Heart left ventricle (tissue), 16 donors: Measurements from ENCODE around the gene SLC44A2. TPM values are rescaled to one million over a fixed set of nuclear protein-coding genes. Genes with fewer than 3 reads are reported as not detected.

ENCODE experiments used
- ATAC-seq, 4 donors: fragments of 200-7000 bp; cut with Tn5 transposase; one replicate each; pipeline ENCODE4 v1.9.1; 2020 to 2022; ENCODE audit warnings: moderate library complexity in 4 of 4, mild to moderate bottlenecking in 3 of 4, moderate number of reproducible peaks in 1 of 4
- DNase-seq, 5 donors: peaks; one replicate each; pipeline ENCODE4 v3.0.0-alpha.2; 2020
- H3K27ac ChIP-seq, 12 donors: fragments of 200-600 bp; sonication (generic) in 4 of 12; one replicate each; pipeline versions ENCODE4 v1.5.0 to v1.8.0; 2016 to 2022; ENCODE audit warnings: mild to moderate bottlenecking in 2 of 12
- H3K27me3 ChIP-seq, 9 donors: fragments of 200-600 bp; sonication (generic) in 2 of 9; one replicate each; pipeline versions ENCODE4 v1.5.1 to v1.8.0; 2016 to 2022; ENCODE audit warnings: mild to moderate bottlenecking in 3 of 9
- H3K36me3 ChIP-seq, 9 donors: fragments of 200-600 bp; sonication (generic) in 2 of 9; one replicate each; pipeline versions ENCODE4 v1.5.0 to v1.8.0; 2018 to 2022; ENCODE audit warnings: mild to moderate bottlenecking in 2 of 9
- H3K4me1 ChIP-seq, 12 donors: fragments of 200-600 bp; sonication (generic) in 4 of 12; one replicate each; pipeline versions ENCODE4 v1.5.0 to v1.8.0; 2016 to 2022; ENCODE audit warnings: mild to moderate bottlenecking in 3 of 12
- H3K4me3 ChIP-seq, 12 donors: fragments of 200-600 bp; sonication (generic) in 4 of 12; one replicate each; pipeline versions ENCODE4 v1.5.0 to v1.8.0; 2017 to 2022; ENCODE audit warnings: mild to moderate bottlenecking in 9 of 12, moderate library complexity in 4 of 12
- H3K9me3 ChIP-seq, 12 donors: fragments of 200-600 bp; sonication (generic) in 4 of 12; one replicate each; pipeline versions ENCODE4 v1.5.0 to v1.8.0; 2016 to 2022; ENCODE audit warnings: mild to moderate bottlenecking in 1 of 12
- POLR2A ChIP-seq, 2 donors: fragments of 450-650 bp; IDR thresholded peaks; one replicate each; pipeline ENCODE4 v1.6.1; 2017; ENCODE audit warnings: antibody characterized with exemption in 2 of 2, mild to moderate bottlenecking in 2 of 2, moderate library complexity in 2 of 2
- WGBS, 4 donors: extraction: QIAGEN DNeasy Blood & Tissue Kit in 2 of 4; methylation state at CpG; one replicate each; pipeline versions ENCODE4 v1.1.5 to v1.1.7; 2013 to 2018; 5-methylcytosine and 5-hydroxymethylcytosine counted together
- intact Hi-C, 10 donors: fragments of 100-400 bp; cut with DNase I; formaldehyde crosslinking; loops; one replicate each; pipeline versions ENCODE4 v1.11.1 to v1.14.2; 2022
- polyA plus RNA-seq, 2 donors: library from polyadenylated mRNA; stranded (reverse); fragments of 200-250 nt; gene quantifications; one replicate each; pipeline ENCODE4 v1.2.3, GENCODE V29; 2013
- total RNA-seq, 9 donors: library from RNA; depleted of rRNA in 2 of 9; stranded (reverse); fragments of >200 nt in 2 of 9; fragmentation: NEBNext Ultra II Directional in 3 of 9; extraction: Animal tissue kit (Norgen Biotek cat#: 25700) in 3 of 9; gene quantifications; one replicate each; pipeline versions ENCODE4 v1.1.0 to v1.2.4, GENCODE V29; 2016 to 2023
- TF ChIP-seq, protein P1 (sequence below), 12 donors: fragments of 200-600 bp; sonication (generic) in 4 of 12; IDR thresholded peaks; one replicate each; pipeline versions ENCODE4 v1.5.0 to v1.8.0; 2018 to 2022; ENCODE audit warnings: antibody characterized with exemption in 12 of 12, mild to moderate bottlenecking in 5 of 12
- donor health status: ischemic (EF 13 %, LVEDD 7.1; RV severe dilation, severe dysfunction).
- donor health status: healthy with polysubstance abuse.
- donor health status: DM: no; HTN: yes; CAD: no.
- donor health status: DM: no; HTN: no; CAD: no.
- donor health status: ischemic (EF 25% LVEDD 6.9; RV normal size, moderate dysfunction).
- donor health status: ischemic (EF 25% LVEDD 5.7; RV mildly dilated, moderate dysfunction).
- donor health status: healthy.
- donor health status: DM: yes; HTN: yes; CAD: no.
- donor health status: ischemic (EF 35%, LVEDD 5.7; RV mildly dilated, moderate dysfunction).
- donor health status: nonischemic (EF 11% LVEDD 7.7; RV severe dilation, severe dysfunction).
- donor health status: DM: yes; HTN: yes; CAD: no.
- donor health status: PGD.
- donor health status: ischemic (EF 29% LVEDD 5.4; RV normal size, mild dysfunction).
- donor health status: nonischemic (EF 23%, LVEDD 6.1; RV moderate dilation, normal function).

SLC44A2 gene
- total and polyA plus RNA-seq, 11 donors = 43.1 to 130 (median 82.5) TPM

DNA sequence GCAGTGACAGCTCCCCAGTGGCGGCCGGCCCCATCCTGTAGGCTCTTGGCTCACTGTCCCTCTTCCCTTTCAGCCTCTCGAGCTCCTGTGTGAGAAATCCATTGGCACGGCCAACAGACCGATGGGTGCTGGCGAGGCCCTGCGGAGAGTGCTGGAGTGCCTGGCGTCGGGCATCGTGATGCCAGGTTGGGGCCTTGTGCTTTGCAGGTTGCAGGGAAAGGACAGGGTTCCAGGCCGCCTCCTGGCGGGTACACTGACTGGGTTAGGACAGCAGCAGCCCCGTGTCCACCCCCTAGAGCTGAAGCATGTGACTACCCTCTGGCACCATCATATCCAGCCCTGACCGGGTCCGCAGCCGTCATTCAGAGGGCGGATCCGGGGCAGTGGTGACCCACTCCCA is 54.4 kb downstream of the SLC44A2 start:
- TF ChIP-seq POLR2A (IDR thresholded peaks at IDR 0.05) = no peak
- TF ChIP-seq, protein P1, sequence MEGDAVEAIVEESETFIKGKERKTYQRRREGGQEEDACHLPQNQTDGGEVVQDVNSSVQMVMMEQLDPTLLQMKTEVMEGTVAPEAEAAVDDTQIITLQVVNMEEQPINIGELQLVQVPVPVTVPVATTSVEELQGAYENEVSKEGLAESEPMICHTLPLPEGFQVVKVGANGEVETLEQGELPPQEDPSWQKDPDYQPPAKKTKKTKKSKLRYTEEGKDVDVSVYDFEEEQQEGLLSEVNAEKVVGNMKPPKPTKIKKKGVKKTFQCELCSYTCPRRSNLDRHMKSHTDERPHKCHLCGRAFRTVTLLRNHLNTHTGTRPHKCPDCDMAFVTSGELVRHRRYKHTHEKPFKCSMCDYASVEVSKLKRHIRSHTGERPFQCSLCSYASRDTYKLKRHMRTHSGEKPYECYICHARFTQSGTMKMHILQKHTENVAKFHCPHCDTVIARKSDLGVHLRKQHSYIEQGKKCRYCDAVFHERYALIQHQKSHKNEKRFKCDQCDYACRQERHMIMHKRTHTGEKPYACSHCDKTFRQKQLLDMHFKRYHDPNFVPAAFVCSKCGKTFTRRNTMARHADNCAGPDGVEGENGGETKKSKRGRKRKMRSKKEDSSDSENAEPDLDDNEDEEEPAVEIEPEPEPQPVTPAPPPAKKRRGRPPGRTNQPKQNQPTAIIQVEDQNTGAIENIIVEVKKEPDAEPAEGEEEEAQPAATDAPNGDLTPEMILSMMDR (IDR thresholded peaks at IDR 0.05) = no peak
- DNase-seq = no peak
- no peak overlapping the region for H3K27ac ChIP-seq
- intact Hi-C loops = no loop called here
- H3K27me3 ChIP-seq = no peaks in the 10 kb centered on the region
- peaks cover 7 to 98% (median 94%) of the 10 kb centered on the region in 9 donors for H3K36me3 ChIP-seq
- WGBS, 4 donors = 81 to 91% (median 87%) methylated on average over 8 to 18 of the region's 18 CpGs
- peak; percentile 13 to 56 (median 48) for ATAC-seq
- H3K4me1 ChIP-seq = peaks cover 0 to 3% (median 0%) of the 10 kb centered on the region in 12 donors
- no peaks in the 10 kb centered on the region for H3K9me3 ChIP-seq
- H3K4me3 ChIP-seq = no peak overlapping the region

DNA sequence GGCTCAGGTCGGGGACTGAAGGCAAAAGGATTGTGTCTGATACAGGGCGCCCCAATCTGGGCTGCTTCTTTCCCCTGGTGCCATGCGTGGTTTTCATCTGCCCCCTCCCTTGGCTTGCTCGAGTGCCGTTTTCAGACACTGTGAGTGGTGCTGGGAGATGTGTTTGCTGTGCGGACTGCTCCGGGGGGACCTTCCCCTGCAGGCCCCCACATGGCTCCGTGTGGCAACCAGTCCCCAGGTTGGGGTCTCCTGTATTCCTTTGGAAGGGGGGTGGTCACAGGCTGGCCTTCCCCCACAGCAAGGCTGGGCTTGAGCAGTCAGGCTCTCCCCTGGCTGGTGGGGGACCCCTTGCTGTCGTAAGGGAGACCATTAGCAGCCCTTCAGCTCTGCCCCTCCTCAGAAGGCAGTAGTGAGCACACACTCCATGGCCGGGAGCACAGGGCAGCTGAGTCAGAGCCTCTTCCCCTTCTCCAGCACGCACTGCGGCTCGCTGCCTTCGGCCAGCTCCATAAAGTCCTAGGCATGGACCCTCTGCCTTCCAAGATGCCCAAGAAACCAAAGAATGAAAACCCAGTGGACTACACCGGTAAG is 55.3 kb downstream of the SLC44A2 start:
- H3K4me3 ChIP-seq = no peak overlapping the region
- H3K4me1 ChIP-seq = peaks cover 0 to 8% (median 0%) of the 10 kb centered on the region in 12 donors
- H3K27ac ChIP-seq = no peak overlapping the region
- DNase-seq = peak in 1 of 5 donors; percentile 9
- H3K27me3 ChIP-seq = no peaks in the 10 kb centered on the region
- ATAC-seq = peak in 1 of 4 donors; percentile 13
- no peaks in the 10 kb centered on the region for H3K9me3 ChIP-seq
- TF ChIP-seq POLR2A (IDR thresholded peaks at IDR 0.05) = no peak
- TF ChIP-seq, protein P1 (IDR thresholded peaks at IDR 0.05) = no peak
- H3K36me3 ChIP-seq = peaks cover 7 to 100% (median 94%) of the 10 kb centered on the region in 9 donors
- intact Hi-C loops = no loop called here
- WGBS, 4 donors = 88 to 95% (median 93%) methylated on average over 9 to 15 of the region's 15 CpGs

DNA sequence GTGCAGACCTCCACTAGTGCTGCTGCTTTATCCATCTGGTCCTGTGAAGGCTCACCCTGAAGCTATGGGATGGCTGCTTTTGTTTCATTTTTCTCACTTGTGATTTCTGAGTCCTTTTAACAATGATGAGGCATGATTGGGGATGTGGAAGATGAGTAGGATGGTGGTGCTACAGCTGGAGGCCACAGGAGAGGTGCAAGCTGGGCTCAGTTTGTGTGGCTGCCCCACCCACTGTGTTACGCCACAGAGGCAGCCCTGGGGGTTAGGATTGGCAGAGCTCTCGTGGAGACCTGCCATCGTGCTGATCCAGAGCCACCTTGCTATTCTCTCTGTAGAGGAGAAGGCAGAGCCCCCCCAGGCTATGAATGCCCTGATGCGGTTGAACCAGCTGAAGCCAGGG is 56.3 kb downstream of the SLC44A2 start:
- Histone ChIP-seq H3K27me3 (no peaks in the 10 kb centered on the region), H3K9me3 (no peaks in the 10 kb centered on the region), H3K4me3 (no peak overlapping the region), H3K36me3 (peaks cover 7 to 100% (median 98%) of the 10 kb centered on the region in 9 donors), H3K27ac (no peak overlapping the region), H3K4me1 (peaks cover 0 to 19% (median 8%) of the 10 kb centered on the region in 12 donors)
- 88 to 94% (median 90%) methylated on average over 4 of the region's 4 CpGs for WGBS, 4 donors
- no peak for ATAC-seq
- peak in 1 of 5 donors; percentile 15 for DNase-seq
- intact Hi-C loops = no loop called here
- no peak for TF ChIP-seq POLR2A (IDR thresholded peaks at IDR 0.05)
- TF ChIP-seq, protein P1 (IDR thresholded peaks at IDR 0.05) = no peak

DNA sequence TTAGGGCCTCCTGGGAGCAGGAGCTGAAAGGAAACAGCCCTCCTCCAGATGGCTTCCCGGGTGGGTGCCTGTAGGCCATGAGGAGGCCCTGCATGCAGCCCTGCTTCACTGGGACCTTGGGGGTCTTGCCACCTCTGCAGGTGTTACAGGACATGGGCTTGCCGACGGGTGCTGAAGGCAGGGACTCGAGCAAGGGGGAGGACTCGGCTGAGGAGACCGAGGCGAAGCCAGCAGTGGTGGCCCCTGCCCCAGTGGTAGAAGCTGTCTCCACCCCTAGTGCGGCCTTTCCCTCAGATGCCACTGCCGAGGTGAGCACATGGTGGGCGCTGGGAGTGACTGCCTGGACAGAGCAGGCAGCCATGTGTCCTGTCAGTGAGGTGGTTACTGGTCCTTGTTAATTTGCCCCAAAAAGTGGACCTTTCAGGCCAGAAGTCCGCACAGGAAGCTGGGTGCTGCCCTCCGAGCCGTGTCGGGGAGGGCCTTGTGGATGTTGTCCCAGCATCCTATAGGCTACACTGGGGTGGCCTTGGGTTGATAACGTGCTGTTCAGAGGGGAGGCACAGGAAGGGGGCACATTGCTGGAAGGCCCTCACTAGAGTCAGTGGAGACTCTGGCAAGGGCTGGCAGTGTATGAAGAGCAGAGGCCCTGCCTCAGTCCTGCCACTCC is 57.2 kb downstream of the SLC44A2 start:
- Histone ChIP-seq H3K27me3 (no peaks in the 10 kb centered on the region), H3K4me3 (no peak overlapping the region), H3K9me3 (no peaks in the 10 kb centered on the region), H3K27ac (no peak overlapping the region), H3K36me3 (peaks cover 7 to 100% (median 96%) of the 10 kb centered on the region in 9 donors), H3K4me1 (peaks cover 0 to 27% (median 13%) of the 10 kb centered on the region in 12 donors)
- ATAC-seq (no peak), DNase-seq (no peak)
- TF ChIP-seq, protein P1 (IDR thresholded peaks at IDR 0.05) = no peak
- no peak for TF ChIP-seq POLR2A (IDR thresholded peaks at IDR 0.05)
- 82 to 92% (median 87%) methylated on average over 15 of the region's 15 CpGs for WGBS, 4 donors
- intact Hi-C loops = no loop called here
